ENCODE results near the gene TPRG1. TPM values are rescaled to one million over a fixed set of nuclear protein-coding genes. Genes with fewer than 3 reads are reported as not detected.

TPRG1 gene
- total and polyA plus RNA-seq, 7 donors, result 0.23 to 9.1 (median 3.2) TPM

GRCh38 chr3:189273736-189274135, 102.0 kb downstream of the TPRG1 start:
- no peak for DNase-seq
- peaks cover 0 to 20% (median 9%) of the 10 kb centered on the region in 4 donors for H3K4me1 ChIP-seq
- H3K27me3 ChIP-seq, result no peaks in the 10 kb centered on the region
- no peak overlapping the region for H3K27ac ChIP-seq
- intact Hi-C loops (cut with DNase I), result no loop called here
- TF ChIP-seq, protein P1, sequence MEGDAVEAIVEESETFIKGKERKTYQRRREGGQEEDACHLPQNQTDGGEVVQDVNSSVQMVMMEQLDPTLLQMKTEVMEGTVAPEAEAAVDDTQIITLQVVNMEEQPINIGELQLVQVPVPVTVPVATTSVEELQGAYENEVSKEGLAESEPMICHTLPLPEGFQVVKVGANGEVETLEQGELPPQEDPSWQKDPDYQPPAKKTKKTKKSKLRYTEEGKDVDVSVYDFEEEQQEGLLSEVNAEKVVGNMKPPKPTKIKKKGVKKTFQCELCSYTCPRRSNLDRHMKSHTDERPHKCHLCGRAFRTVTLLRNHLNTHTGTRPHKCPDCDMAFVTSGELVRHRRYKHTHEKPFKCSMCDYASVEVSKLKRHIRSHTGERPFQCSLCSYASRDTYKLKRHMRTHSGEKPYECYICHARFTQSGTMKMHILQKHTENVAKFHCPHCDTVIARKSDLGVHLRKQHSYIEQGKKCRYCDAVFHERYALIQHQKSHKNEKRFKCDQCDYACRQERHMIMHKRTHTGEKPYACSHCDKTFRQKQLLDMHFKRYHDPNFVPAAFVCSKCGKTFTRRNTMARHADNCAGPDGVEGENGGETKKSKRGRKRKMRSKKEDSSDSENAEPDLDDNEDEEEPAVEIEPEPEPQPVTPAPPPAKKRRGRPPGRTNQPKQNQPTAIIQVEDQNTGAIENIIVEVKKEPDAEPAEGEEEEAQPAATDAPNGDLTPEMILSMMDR (IDR thresholded peaks at IDR 0.05), result no peak
- no peak for TF ChIP-seq EP300 (IDR thresholded peaks at IDR 0.05)
- H3K36me3 ChIP-seq, result no peaks in the 10 kb centered on the region
- WGBS, 2 donors, result 93 to 100% methylated on average over 1 of the region's 1 CpG
- H3K4me3 ChIP-seq, result no peak overlapping the region
- no peaks in the 10 kb centered on the region for H3K9me3 ChIP-seq

- no peak for TF ChIP-seq POLR2AphosphoS5 (IDR thresholded peaks at IDR 0.05)
- TF ChIP-seq, protein P1 (IDR thresholded peaks at IDR 0.05), result no peak
- TF ChIP-seq EP300 (IDR thresholded peaks at IDR 0.05), result no peak
- no peak for TF ChIP-seq POLR2A (IDR thresholded peaks at IDR 0.05)
- WGBS, 2 donors, result 21 to 68% methylated on average over 2 of the region's 2 CpGs
Observed at GRCh38 chr3:189275182-189275581, 103.4 kb downstream of the TPRG1 start.

GRCh38 chr3:189275852-189276251, 104.1 kb downstream of the TPRG1 start:
- intact Hi-C loops (cut with DNase I), result no loop called here
- no peak overlapping the region for H3K4me3 ChIP-seq

More at GRCh38 chr3:189275182-189275581, 103.4 kb downstream of the TPRG1 start:
- no peaks in the 10 kb centered on the region for H3K27me3 ChIP-seq
- H3K27ac ChIP-seq, result no peak overlapping the region
- H3K9me3 ChIP-seq, result no peaks in the 10 kb centered on the region
- intact Hi-C loops (cut with DNase I), result no loop called here
- DNase-seq, result no peak
- no peaks in the 10 kb centered on the region for H3K36me3 ChIP-seq
- H3K4me3 ChIP-seq, result no peak overlapping the region
- H3K4me1 ChIP-seq, result peaks cover 0 to 12% (median 9%) of the 10 kb centered on the region in 4 donors

GRCh38 chr3:189276444-189277219, 104.9 kb downstream of the TPRG1 start:
- no peak for TF ChIP-seq EP300 (IDR thresholded peaks at IDR 0.05)
- TF ChIP-seq, protein P1 (IDR thresholded peaks at IDR 0.05), result no peak
- no peak for TF ChIP-seq POLR2AphosphoS5 (IDR thresholded peaks at IDR 0.05)
- Histone ChIP-seq H3K4me1 (peaks cover 0 to 12% (median 9%) of the 10 kb centered on the region in 4 donors), H3K27ac (no peak overlapping the region), H3K27me3 (no peaks in the 10 kb centered on the region), H3K4me3 (no peak overlapping the region), H3K36me3 (no peaks in the 10 kb centered on the region), H3K9me3 (no peaks in the 10 kb centered on the region)
- WGBS, 2 donors, result 40 to 58% methylated on average over 5 of the region's 5 CpGs
- intact Hi-C loops (cut with DNase I), result no loop called here
- DNase-seq, result no peak

More at GRCh38 chr3:189275852-189276251, 104.1 kb downstream of the TPRG1 start:
- Histone ChIP-seq H3K27ac (no peak overlapping the region), H3K9me3 (no peaks in the 10 kb centered on the region), H3K36me3 (no peaks in the 10 kb centered on the region), H3K27me3 (no peaks in the 10 kb centered on the region), H3K4me1 (peaks cover 0 to 12% (median 9%) of the 10 kb centered on the region in 4 donors)
- no peak for DNase-seq
- TF ChIP-seq POLR2AphosphoS5 (IDR thresholded peaks at IDR 0.05) (no peak), POLR2A (IDR thresholded peaks at IDR 0.05) (no peak), EP300 (IDR thresholded peaks at IDR 0.05) (no peak)
- TF ChIP-seq, protein P1 (IDR thresholded peaks at IDR 0.05), result no peak
- WGBS, 2 donors, result 92 to 95% methylated on average over 2 of the region's 2 CpGs
